Prostate gland (tissue), 2 donors: ENCODE measurements around the gene FAM131A. TPM values are rescaled to one million over a fixed set of nuclear protein-coding genes. Genes with fewer than 3 reads are reported as not detected.
A peak's percentile ranks its signal among the peaks of the same experiment; 100 is the strongest.

Experiments
- DNase-seq: peaks from one replicate; pipeline ENCODE4 v3.0.0-alpha.2; 2019; ENCODE audit warnings: low spot score
- H3K27ac ChIP-seq, 2 donors: fragments of 200-600 bp; sonication (generic); 2 replicates each; pipeline ENCODE4 v1.5.1; 2017 to 2019
- H3K27me3 ChIP-seq: fragments of 200-600 bp; sonication (generic); replicated peaks from 2 replicates; pipeline ENCODE4 v1.5.1; 2019; ENCODE audit not compliant: insufficient read depth
- H3K36me3 ChIP-seq, 2 donors: fragments of 200-600 bp; sonication (generic); 1 replicate in 1 of 2; 2 replicates in 1 of 2; pipeline versions ENCODE4 v1.5.1 to v1.8.1; 2017 to 2019
- H3K4me1 ChIP-seq: fragments of 200-600 bp; sonication (generic); replicated peaks from 2 replicates; pipeline ENCODE4 v1.5.1; 2019
- H3K4me3 ChIP-seq, 2 donors: fragments of 200-600 bp; sonication (generic); 2 replicates each; pipeline ENCODE4 v1.5.1; 2017 to 2019
- H3K9me3 ChIP-seq: fragments of 200-600 bp; sonication (generic); 2 replicates; pipeline ENCODE4 v1.5.1; 2017
- POLR2A ChIP-seq: fragments of 450-650 bp; IDR thresholded peaks from one replicate; pipeline ENCODE4 v1.6.1; 2016; ENCODE audit warnings: antibody characterized with exemption, mild to moderate bottlenecking
- POLR2AphosphoS5 ChIP-seq: sonication (generic); formaldehyde crosslinking; IDR thresholded peaks from one replicate; pipeline ENCODE4 v1.6.1; 2017; ENCODE audit warnings: antibody characterized with exemption
- WGBS: methylation state at CpG from one replicate; pipeline ENCODE4 v1.1.5; 2018; 5-methylcytosine and 5-hydroxymethylcytosine counted together
- intact Hi-C: fragments of 100-400 bp; cut with DNase I; formaldehyde crosslinking; loops from one replicate; pipeline ENCODE4 v1.14.2; 2022
- total RNA-seq, 2 donors: library from RNA; depleted of rRNA; stranded (reverse); fragments of >200 nt; gene quantifications; one replicate each; pipeline ENCODE4 v1.1.0, GENCODE V29; 2016
- TF ChIP-seq, protein P1 (sequence below), 4 experiments: fragments of 200-600 bp in 2 of 4; fragments of 450-650 bp in 2 of 4; sonication (generic) in 2 of 4; IDR thresholded peaks; 1 replicate in 3 of 4; 2 replicates in 1 of 4; pipeline ENCODE4 v1.5.1; 2016 to 2019; ENCODE audit warnings: antibody characterized with exemption in 4 of 4, mild to moderate bottlenecking in 2 of 4, moderate library complexity in 2 of 4

Gene FAM131A, protein sequence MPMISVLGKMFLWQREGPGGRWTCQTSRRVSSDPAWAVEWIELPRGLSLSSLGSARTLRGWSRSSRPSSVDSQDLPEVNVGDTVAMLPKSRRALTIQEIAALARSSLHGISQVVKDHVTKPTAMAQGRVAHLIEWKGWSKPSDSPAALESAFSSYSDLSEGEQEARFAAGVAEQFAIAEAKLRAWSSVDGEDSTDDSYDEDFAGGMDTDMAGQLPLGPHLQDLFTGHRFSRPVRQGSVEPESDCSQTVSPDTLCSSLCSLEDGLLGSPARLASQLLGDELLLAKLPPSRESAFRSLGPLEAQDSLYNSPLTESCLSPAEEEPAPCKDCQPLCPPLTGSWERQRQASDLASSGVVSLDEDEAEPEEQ
- total RNA-seq = 10 to 100 TPM; 22.0 to 71.0 TPM

DNA sequence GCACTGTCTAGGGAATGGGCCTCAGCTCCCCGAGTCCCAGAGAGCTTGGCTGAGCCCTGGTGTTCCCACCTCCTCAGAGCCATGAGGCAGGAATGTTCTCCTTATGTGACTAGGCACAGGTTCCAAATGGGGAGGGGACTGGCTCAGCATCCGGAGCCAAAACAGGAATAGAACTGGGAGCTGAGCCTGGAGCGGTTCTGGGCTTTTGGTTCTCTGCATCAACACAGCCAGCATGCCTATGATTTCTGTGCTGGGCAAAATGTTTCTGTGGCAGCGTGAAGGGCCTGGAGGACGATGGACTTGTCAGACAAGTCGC lies at the start of gene FAM131A:
Gene FAM131A, plus strand, starts transcription at position 202 of the 316 bp plus-strand sequence. Its CDS starts 31 bp downstream, at position 233.
- peak within 1 kb of the TSS; percentile 51 to 78 for H3K4me3 ChIP-seq
- peaks cover 14% of the 10 kb centered on the region for H3K4me1 ChIP-seq
- H3K36me3 ChIP-seq = peaks cover 0 to 9% of the 10 kb centered on the region in 2 donors
- H3K27me3 ChIP-seq = no peaks in the 10 kb centered on the region
- 17% methylated on average over 6 of the region's 6 CpGs for WGBS
- intact Hi-C loops = no loop called here
- H3K27ac ChIP-seq = peak within 1 kb of the TSS; percentile 94 to 97
- H3K9me3 ChIP-seq = no peaks in the 10 kb centered on the region
- DNase-seq = peak; percentile 27
- TF ChIP-seq, protein P1, sequence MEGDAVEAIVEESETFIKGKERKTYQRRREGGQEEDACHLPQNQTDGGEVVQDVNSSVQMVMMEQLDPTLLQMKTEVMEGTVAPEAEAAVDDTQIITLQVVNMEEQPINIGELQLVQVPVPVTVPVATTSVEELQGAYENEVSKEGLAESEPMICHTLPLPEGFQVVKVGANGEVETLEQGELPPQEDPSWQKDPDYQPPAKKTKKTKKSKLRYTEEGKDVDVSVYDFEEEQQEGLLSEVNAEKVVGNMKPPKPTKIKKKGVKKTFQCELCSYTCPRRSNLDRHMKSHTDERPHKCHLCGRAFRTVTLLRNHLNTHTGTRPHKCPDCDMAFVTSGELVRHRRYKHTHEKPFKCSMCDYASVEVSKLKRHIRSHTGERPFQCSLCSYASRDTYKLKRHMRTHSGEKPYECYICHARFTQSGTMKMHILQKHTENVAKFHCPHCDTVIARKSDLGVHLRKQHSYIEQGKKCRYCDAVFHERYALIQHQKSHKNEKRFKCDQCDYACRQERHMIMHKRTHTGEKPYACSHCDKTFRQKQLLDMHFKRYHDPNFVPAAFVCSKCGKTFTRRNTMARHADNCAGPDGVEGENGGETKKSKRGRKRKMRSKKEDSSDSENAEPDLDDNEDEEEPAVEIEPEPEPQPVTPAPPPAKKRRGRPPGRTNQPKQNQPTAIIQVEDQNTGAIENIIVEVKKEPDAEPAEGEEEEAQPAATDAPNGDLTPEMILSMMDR (IDR thresholded peaks at IDR 0.05) = no peak
- TF ChIP-seq POLR2A = no peak
- no peak for TF ChIP-seq POLR2AphosphoS5

DNA sequence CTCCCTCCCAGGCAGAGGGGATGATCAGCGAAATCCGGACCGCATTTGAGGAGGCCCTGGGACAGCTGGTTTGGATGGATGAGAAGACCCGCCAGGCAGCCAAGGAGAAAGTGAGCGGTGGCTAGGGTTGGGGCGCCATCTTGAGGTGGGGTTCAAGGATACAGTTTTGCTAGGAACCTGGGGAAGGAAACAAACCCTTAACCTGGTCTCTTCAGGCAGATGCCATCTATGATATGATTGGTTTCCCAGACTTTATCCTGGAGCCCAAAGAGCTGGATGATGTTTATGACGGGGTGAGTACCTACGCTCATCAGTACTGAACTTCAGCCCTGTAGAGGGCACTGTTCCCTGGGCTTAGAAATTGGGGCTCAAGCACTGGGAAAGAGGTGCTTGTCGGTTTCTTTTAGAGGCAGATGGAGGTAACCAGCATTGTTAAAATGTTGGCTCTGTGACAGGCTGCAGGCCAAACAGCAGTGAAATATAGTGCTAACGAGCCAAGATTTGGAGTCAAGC lies 47.9 kb upstream of the FAM131A start:
- Histone ChIP-seq H3K4me1 (no peaks in the 10 kb centered on the region), H3K27me3 (no peaks in the 10 kb centered on the region), H3K9me3 (no peaks in the 10 kb centered on the region), H3K36me3 (no peaks in the 10 kb centered on the region), H3K4me3 (no peak overlapping the region), H3K27ac (no peak overlapping the region)
- intact Hi-C loops = no loop called here
- WGBS = 7% methylated on average over 10 of the region's 10 CpGs
- peak; percentile 19 for DNase-seq
- TF ChIP-seq POLR2AphosphoS5 = no peak
- TF ChIP-seq POLR2A = no peak
- TF ChIP-seq, protein P1 (IDR thresholded peaks at IDR 0.05) = peak in 3 of 4 experiments; percentile 34 to 59 (median 49)

DNA sequence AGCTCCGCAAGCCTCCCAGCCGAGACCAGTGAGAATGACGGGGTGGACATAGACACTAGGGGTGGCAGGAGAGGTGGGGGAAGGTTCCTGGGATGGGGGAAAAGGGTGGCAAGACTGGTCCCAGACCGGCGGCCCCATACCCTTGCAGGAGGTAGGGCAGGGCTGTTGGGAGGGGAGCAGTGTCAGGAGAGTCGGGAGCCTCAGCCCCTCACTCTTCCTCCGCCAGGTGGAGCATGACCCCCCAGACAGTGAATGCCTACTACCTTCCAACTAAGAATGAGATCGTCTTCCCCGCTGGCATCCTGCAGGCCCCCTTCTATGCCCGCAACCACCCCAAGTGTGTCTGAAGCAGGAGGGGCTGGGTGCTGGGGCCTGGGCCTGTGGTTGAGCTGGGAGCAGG lies 47.1 kb upstream of the FAM131A start:
- WGBS = 80% methylated on average over 10 of the region's 10 CpGs
- TF ChIP-seq POLR2AphosphoS5 (no peak), POLR2A (no peak)
- TF ChIP-seq, protein P1 (IDR thresholded peaks at IDR 0.05) = no peak
- DNase-seq = no peak

DNA sequence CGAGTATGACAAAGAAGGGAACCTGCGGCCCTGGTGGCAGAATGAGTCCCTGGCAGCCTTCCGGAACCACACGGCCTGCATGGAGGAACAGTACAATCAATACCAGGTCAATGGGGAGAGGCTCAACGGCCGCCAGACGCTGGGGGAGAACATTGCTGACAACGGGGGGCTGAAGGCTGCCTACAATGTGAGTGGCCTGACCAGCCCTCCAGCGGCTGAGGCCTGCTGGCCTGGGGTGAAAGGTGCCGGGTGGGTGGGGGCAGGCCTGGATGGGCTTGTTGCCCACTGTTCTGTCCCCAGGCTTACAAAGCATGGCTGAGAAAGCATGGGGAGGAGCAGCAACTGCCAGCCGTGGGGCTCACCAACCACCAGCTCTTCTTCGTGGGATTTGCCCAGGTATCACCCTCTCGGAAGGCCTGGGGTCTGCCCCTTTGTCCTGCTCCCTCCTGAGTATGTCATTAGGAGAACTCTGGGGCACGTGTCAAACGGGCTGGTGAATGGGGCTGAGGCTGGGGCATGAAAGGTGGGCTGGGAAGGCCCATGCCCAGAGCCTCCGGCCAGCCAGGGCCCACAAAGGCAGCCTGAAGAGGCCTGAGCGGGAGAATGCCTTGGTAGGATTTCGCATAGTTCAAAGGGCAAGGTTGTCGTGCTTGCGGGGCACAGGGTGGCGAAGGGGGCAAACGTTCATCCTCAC lies 46.2 kb upstream of the FAM131A start:
- no peaks in the 10 kb centered on the region for H3K27me3 ChIP-seq
- H3K9me3 ChIP-seq = no peaks in the 10 kb centered on the region
- no peak overlapping the region for H3K27ac ChIP-seq
- no peaks in the 10 kb centered on the region for H3K4me1 ChIP-seq
- H3K4me3 ChIP-seq = no peak overlapping the region
- no peak for DNase-seq
- intact Hi-C loops = no loop called here
- WGBS = 86% methylated on average over 22 of the region's 22 CpGs
- TF ChIP-seq POLR2A (no peak), POLR2AphosphoS5 (no peak)
- TF ChIP-seq, protein P1 (IDR thresholded peaks at IDR 0.05) = no peak
- no peaks in the 10 kb centered on the region for H3K36me3 ChIP-seq

More for the DNA sequence above, 47.1 kb upstream of the FAM131A start:
- no peaks in the 10 kb centered on the region for H3K36me3 ChIP-seq
- H3K4me1 ChIP-seq = no peaks in the 10 kb centered on the region
- H3K9me3 ChIP-seq = no peaks in the 10 kb centered on the region
- intact Hi-C loops = no loop called here
- no peak overlapping the region for H3K4me3 ChIP-seq
- no peaks in the 10 kb centered on the region for H3K27me3 ChIP-seq
- H3K27ac ChIP-seq = no peak overlapping the region
